ENCODE measurements around the gene IKBKG. TPM values are rescaled to one million over a fixed set of nuclear protein-coding genes. Genes with fewer than 3 reads are reported as not detected.
"Not testable (repeated sequence)": the region's sequence is repeated elsewhere in the genome, so short reads cannot be mapped to it uniquely, and the experiment has no call there.

IKBKG gene
- total and polyA plus RNA-seq, 2 of the 4 experiments (the other 2 are of a cell fraction): 16.5 to 38.2 TPM

DNA sequence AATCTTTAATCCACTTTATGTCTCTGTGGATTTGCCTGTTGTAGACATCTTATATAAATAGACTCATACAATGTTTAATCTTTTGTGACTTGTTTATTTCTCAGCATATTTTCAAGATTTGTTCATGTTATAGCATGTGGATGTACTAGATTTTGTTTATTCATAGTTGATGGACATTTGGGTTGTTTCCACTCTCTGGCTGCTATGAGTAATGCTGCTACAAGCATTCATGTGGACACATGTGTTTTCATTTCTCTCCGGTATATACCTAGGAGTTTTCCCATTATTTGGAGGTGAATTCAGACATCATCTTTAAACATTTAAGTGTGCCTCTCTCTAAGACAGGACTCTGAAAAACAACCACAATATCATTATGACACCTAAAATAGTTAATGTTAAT is 2.3 kb downstream of the IKBKG start:
- peaks cover 3% of the 10 kb centered on the region; the same call in 1 of the 2 replicates for H3K9me1 ChIP-seq (ENCODE audit: insufficient read depth, low read length)
- H3K4me1 ChIP-seq (ENCODE audit: control insufficient read depth, insufficient read depth, low read length): peaks cover 2% of the 10 kb centered on the region; the same call in 1 of the 2 replicates
- peak overlapping the region; percentile 16; the same call in 1 of the 2 replicates for H2BK20ac ChIP-seq (ENCODE audit: low read depth, low read length)
- H3K27me3 ChIP-seq (ENCODE audit: control insufficient read depth, insufficient read depth, low read length): no peaks in the 10 kb centered on the region
- no peak overlapping the region for H2AFZ ChIP-seq (replicated peaks; ENCODE audit: low read length, poor library complexity)
- dilution Hi-C loops (cut with HindIII; ENCODE audit: low sequenced_read_pairs, unreplicated experiment) (no loop called here), intact Hi-C loops (cut with micrococcal nuclease) (no loop called here), in situ Hi-C loops (cut with MboI; ENCODE audit: low sequenced_read_pairs) (loop anchor here (25.0 kb wide), 1 partner anchor 1587 kb away; no protein-coding TSS in a partner anchor)
- peak overlapping the region; percentile 28; the same call in 1 of the 2 replicates for H3K18ac ChIP-seq (ENCODE audit: low read depth, low read length)
- ATAC-seq (ENCODE audit: low read depth): no peak
- H2BK5ac ChIP-seq (ENCODE audit: low read depth, low read length, poor library complexity, severe bottlenecking): peak overlapping the region; percentile 85
- no peak overlapping the region for H3K9ac ChIP-seq (ENCODE audit: low read depth, low read length)
- ChIA-PET CTCF (no interaction called here), POLR2A (ENCODE audit: unreplicated experiment) (no interaction called here)
- no peak overlapping the region for H3K14ac ChIP-seq (replicated peaks; ENCODE audit: low read depth, low read length)
- 0 out of 3 replicates have a peak overlapping the region, but pooled peaks have one; percentile 51 for H2BK15ac ChIP-seq (ENCODE audit: low read depth, low read length)
- no peak overlapping the region for H3K4me3 ChIP-seq (ENCODE audit: insufficient read depth, low read depth, low read length)
- no peak overlapping the region for H2AK5ac ChIP-seq (ENCODE audit: low read depth, low read length)
- peak; percentile 77 for DNase-seq
- no CpG with 5 or more reads among the region's 1 CpG for WGBS, 2 experiments (ENCODE audit: extremely low coverage in 2 of 2, insufficient read length in 1 of 2)
- peak overlapping the region; percentile 19; the same call in 1 of the 2 replicates for H3K4ac ChIP-seq (ENCODE audit: low read depth, low read length)
- H3K36me3 ChIP-seq (ENCODE audit: control insufficient read depth, insufficient read depth, low read length): peaks cover 19% of the 10 kb centered on the region
- no peaks in the 10 kb centered on the region for H3K9me3 ChIP-seq (ENCODE audit: control insufficient read depth, insufficient read depth, low read length)
- H4K20me1 ChIP-seq (ENCODE audit: insufficient read depth, low read length): peaks cover 9% of the 10 kb centered on the region; the same call in 1 of the 2 replicates
- no peak overlapping the region for H2AK9ac ChIP-seq (replicated peaks; ENCODE audit: low read depth, low read length, poor library complexity)
- peak overlapping the region; percentile 65; the same call in 1 of the 2 replicates for H3K4me2 ChIP-seq (ENCODE audit: low read depth, low read length)
- H3K27ac ChIP-seq (ENCODE audit: insufficient read depth, low read length): peak overlapping the region; percentile 57; the same call in 1 of the 2 replicates
- peaks cover 5 to 38% of the 10 kb centered on the region in 2 experiments; a peak in 2 of 4 replicates for H3K79me1 ChIP-seq (ENCODE audit: low read depth in 1 of 2, low read length in 2 of 2)
- peak overlapping the region in 1 of 2 experiments; percentile 51; a peak in 1 of 4 replicates for H4K8ac ChIP-seq (ENCODE audit: low read depth in 2 of 2, low read length in 2 of 2)
- BruUV-seq (replicated peaks): no TSS peak
- no peak overlapping the region for H4K91ac ChIP-seq (ENCODE audit: insufficient read depth, low read depth, low read length)
- no peak overlapping the region for H3K23ac ChIP-seq (ENCODE audit: low read depth, low read length)
- no peak overlapping the region for H4K5ac ChIP-seq (ENCODE audit: low read depth, low read length)
- 0 out of 2 replicates have a peak overlapping the region, but pooled peaks have one; percentile 71 for H2BK120ac ChIP-seq (ENCODE audit: low read depth, low read length)
- 0 out of 2 replicates have a peak, but pooled peaks have one; percentile 42 for TF ChIP-seq MXI1 (IDR thresholded peaks at IDR 0.05; ENCODE audit: borderline replicate concordance, low read depth, low read length)
- TF ChIP-seq FOS (IDR thresholded peaks at IDR 0.05; ENCODE audit: low read depth, low read length): no peak
- TF ChIP-seq NFE2L2 (IDR thresholded peaks at IDR 0.05; ENCODE audit: low read depth, low read length): no peak
- H3K56ac ChIP-seq (ENCODE audit: extremely low read depth, insufficient read depth, low read length): peak overlapping the region; percentile 68; the same call in 1 of the 2 replicates

DNA sequence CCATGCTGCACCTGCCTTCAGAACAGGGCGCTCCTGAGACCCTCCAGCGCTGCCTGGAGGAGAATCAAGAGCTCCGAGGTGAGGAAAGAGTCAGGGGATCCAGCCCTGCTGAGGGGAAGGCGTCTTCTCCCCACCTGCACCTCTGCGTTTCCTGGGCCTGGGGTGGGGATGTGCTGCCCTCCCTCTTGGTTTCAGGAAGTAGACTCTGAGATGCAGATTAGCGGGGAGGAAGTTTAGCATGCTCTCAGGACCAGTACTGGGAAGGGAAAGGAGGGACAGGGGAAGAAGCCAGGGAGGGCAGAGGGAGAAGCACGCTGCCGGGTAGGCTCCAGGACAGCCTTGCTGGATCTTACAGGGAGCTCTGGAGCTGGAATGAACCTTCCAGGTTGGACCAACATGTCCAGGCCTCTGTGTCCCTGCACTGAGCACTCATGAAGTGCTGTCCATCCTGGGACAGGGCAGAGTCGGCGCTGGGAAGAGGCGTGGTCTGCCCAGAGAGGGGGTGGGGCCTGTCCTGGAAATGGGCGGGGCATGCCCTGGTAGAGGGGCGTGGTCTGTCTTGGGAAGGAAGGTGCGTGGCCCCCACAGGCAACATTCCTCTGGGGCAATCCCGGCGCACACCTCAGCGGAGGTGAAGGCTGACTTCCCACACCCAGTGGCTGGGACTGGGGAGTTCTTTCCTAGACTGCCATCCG is 4.8 kb downstream of the IKBKG start:
- CTCF ChIA-PET; H4K5ac ChIP-seq (ENCODE audit: low read depth, low read length); H3K4me1 ChIP-seq (ENCODE audit: control insufficient read depth, insufficient read depth, low read length); H3K4ac ChIP-seq (ENCODE audit: low read depth, low read length); ATAC-seq (ENCODE audit: low read depth); H3K14ac ChIP-seq (replicated peaks; ENCODE audit: low read depth, low read length); H3K56ac ChIP-seq (ENCODE audit: extremely low read depth, insufficient read depth, low read length); H3K23ac ChIP-seq (ENCODE audit: low read depth, low read length); H2AK9ac ChIP-seq (replicated peaks; ENCODE audit: low read depth, low read length, poor library complexity); dilution Hi-C loops (cut with HindIII; ENCODE audit: low sequenced_read_pairs, unreplicated experiment); H2BK120ac ChIP-seq (ENCODE audit: low read depth, low read length); H3K4me3 ChIP-seq (ENCODE audit: insufficient read depth, low read depth, low read length); intact Hi-C loops (cut with micrococcal nuclease); POLR2A ChIA-PET (ENCODE audit: unreplicated experiment); H2AK5ac ChIP-seq (ENCODE audit: low read depth, low read length); H3K27me3 ChIP-seq (ENCODE audit: control insufficient read depth, insufficient read depth, low read length); BruUV-seq (replicated peaks); H4K91ac ChIP-seq (ENCODE audit: insufficient read depth, low read depth, low read length); in situ Hi-C loops (cut with MboI; ENCODE audit: low sequenced_read_pairs); H2BK5ac ChIP-seq (ENCODE audit: low read depth, low read length, poor library complexity, severe bottlenecking); H3K9ac ChIP-seq (ENCODE audit: low read depth, low read length); DNase-seq; H2BK15ac ChIP-seq (ENCODE audit: low read depth, low read length); H4K20me1 ChIP-seq (ENCODE audit: insufficient read depth, low read length); H3K9me3 ChIP-seq (ENCODE audit: control insufficient read depth, insufficient read depth, low read length); H3K27ac ChIP-seq (ENCODE audit: insufficient read depth, low read length); H3K18ac ChIP-seq (ENCODE audit: low read depth, low read length); H2BK20ac ChIP-seq (ENCODE audit: low read depth, low read length); H2AFZ ChIP-seq (replicated peaks; ENCODE audit: low read length, poor library complexity); H3K4me2 ChIP-seq (ENCODE audit: low read depth, low read length); H4K8ac ChIP-seq (ENCODE audit: low read depth in 2 of 2, low read length in 2 of 2); H3K9me1 ChIP-seq (ENCODE audit: insufficient read depth, low read length): not testable (repeated sequence)
- Histone ChIP-seq H3K36me3 (ENCODE audit: control insufficient read depth, insufficient read depth, low read length) (peaks cover 19% of the 10 kb centered on the region), H3K79me1 (ENCODE audit: low read depth in 1 of 2, low read length in 2 of 2) (peaks cover 5 to 27% of the 10 kb centered on the region in 2 experiments; a peak in 2 of 4 replicates)
- WGBS, 2 experiments (ENCODE audit: extremely low coverage in 2 of 2, insufficient read length in 1 of 2): no CpG with 5 or more reads among the region's 18 CpGs
